ENCODE measurements around the gene GPR137.

The GPR137 gene

GRCh38 chr11:64312947-64313346 is 27.3 kb downstream of the GPR137 start:
- no peak overlapping the region for H3K27ac ChIP-seq (ENCODE audit: low read length, poor library complexity, severe bottlenecking)
- H2BK12ac ChIP-seq (ENCODE audit: low read length in 2 of 2), result no peak overlapping the region
- no peak overlapping the region for H4K8ac ChIP-seq (ENCODE audit: low read length)
- peaks cover 5% of the 10 kb centered on the region for H3K4me1 ChIP-seq (ENCODE audit: control insufficient read depth, insufficient read depth, low read depth, low read length)
- DNase-seq, result no peak
- no peak overlapping the region for H2BK15ac ChIP-seq (ENCODE audit: low read depth, poor library complexity, severe bottlenecking)
- H3K27me3 ChIP-seq (ENCODE audit: control insufficient read depth in 1 of 2, insufficient read depth in 1 of 2, low read length in 2 of 2), result no peaks in the 10 kb centered on the region
- H2BK120ac ChIP-seq (ENCODE audit: low read depth, low read length), result no peak overlapping the region
- H3K14ac ChIP-seq (ENCODE audit: low read length in 2 of 2), result no peak overlapping the region
- peak overlapping the region; percentile 82 for H3K9ac ChIP-seq (ENCODE audit: low read length)
- H3K79me1 ChIP-seq (replicated peaks; ENCODE audit: low read length, poor library complexity, severe bottlenecking), result peaks cover 27% of the 10 kb centered on the region
- H2BK5ac ChIP-seq (ENCODE audit: low read depth, low read length, poor library complexity, severe bottlenecking), result no peak overlapping the region
- H3K9me3 ChIP-seq (ENCODE audit: control insufficient read depth, low read length), result no peaks in the 10 kb centered on the region
- no peak overlapping the region for H4K91ac ChIP-seq (ENCODE audit: low read length)
- 95% methylated on average over 10 of the region's 10 CpGs for WGBS
- peak overlapping the region in 1 of 2 experiments; percentile 76 for H3K4me3 ChIP-seq (ENCODE audit: insufficient read depth in 1 of 2, low read depth in 1 of 2, low read length in 2 of 2)
- no peak overlapping the region for H2AFZ ChIP-seq (ENCODE audit: low read depth, low read length)
- no peak overlapping the region for H3K18ac ChIP-seq (ENCODE audit: low read depth in 1 of 2, low read length in 2 of 2)
- no peak overlapping the region for H3K4me2 ChIP-seq (ENCODE audit: low read length, poor library complexity, severe bottlenecking)
- H2AK5ac ChIP-seq (ENCODE audit: low read length, severe bottlenecking), result no peak overlapping the region
- peaks cover 19 to 37% of the 10 kb centered on the region in 2 experiments for H3K36me3 ChIP-seq (ENCODE audit: control insufficient read depth in 1 of 2, insufficient read depth in 2 of 2, low read depth in 1 of 2, low read length in 2 of 2)
- H3K4ac ChIP-seq (ENCODE audit: low read depth in 1 of 2, low read length in 2 of 2), result no peak overlapping the region
- no peak overlapping the region for H3K23ac ChIP-seq (ENCODE audit: low read length in 2 of 2)

- H3K4me1 ChIP-seq (ENCODE audit: control insufficient read depth, insufficient read depth, low read depth, low read length), result peaks cover 5% of the 10 kb centered on the region
- H3K23ac ChIP-seq (ENCODE audit: low read length in 2 of 2), result no peak overlapping the region
- WGBS, result 92% methylated on average over 15 of the region's 18 CpGs
- no peak overlapping the region for H2BK15ac ChIP-seq (ENCODE audit: low read depth, poor library complexity, severe bottlenecking)
- no peak overlapping the region for H3K27ac ChIP-seq (ENCODE audit: low read length, poor library complexity, severe bottlenecking)
- no peak overlapping the region for H4K8ac ChIP-seq (ENCODE audit: low read length)
- H4K91ac ChIP-seq (ENCODE audit: low read length), result no peak overlapping the region
- H3K18ac ChIP-seq (ENCODE audit: low read depth in 1 of 2, low read length in 2 of 2), result no peak overlapping the region
- peaks cover 19 to 37% of the 10 kb centered on the region in 2 experiments for H3K36me3 ChIP-seq (ENCODE audit: control insufficient read depth in 1 of 2, insufficient read depth in 2 of 2, low read depth in 1 of 2, low read length in 2 of 2)
- no peak overlapping the region for H2AFZ ChIP-seq (ENCODE audit: low read depth, low read length)
- H3K9ac ChIP-seq (ENCODE audit: low read length), result peak overlapping the region; percentile 82
- peaks cover 29% of the 10 kb centered on the region for H3K79me1 ChIP-seq (replicated peaks; ENCODE audit: low read length, poor library complexity, severe bottlenecking)
- H3K9me3 ChIP-seq (ENCODE audit: control insufficient read depth, low read length), result no peaks in the 10 kb centered on the region
- H2AK5ac ChIP-seq (ENCODE audit: low read length, severe bottlenecking), result no peak overlapping the region
- H3K14ac ChIP-seq (ENCODE audit: low read length in 2 of 2), result no peak overlapping the region
- no peak overlapping the region for H3K4me2 ChIP-seq (ENCODE audit: low read length, poor library complexity, severe bottlenecking)
- no peaks in the 10 kb centered on the region for H3K27me3 ChIP-seq (ENCODE audit: control insufficient read depth in 1 of 2, insufficient read depth in 1 of 2, low read length in 2 of 2)
- no peak for DNase-seq
- H2BK12ac ChIP-seq (ENCODE audit: low read length in 2 of 2), result no peak overlapping the region
- peak overlapping the region in 1 of 2 experiments; percentile 76 for H3K4me3 ChIP-seq (ENCODE audit: insufficient read depth in 1 of 2, low read depth in 1 of 2, low read length in 2 of 2)
- no peak overlapping the region for H2BK5ac ChIP-seq (ENCODE audit: low read depth, low read length, poor library complexity, severe bottlenecking)
- no peak overlapping the region for H3K4ac ChIP-seq (ENCODE audit: low read depth in 1 of 2, low read length in 2 of 2)
- no peak overlapping the region for H2BK120ac ChIP-seq (ENCODE audit: low read depth, low read length)
These were observed 28.0 kb downstream of the GPR137 start for GRCh38 chr11:64313491-64314145.

DNA sequence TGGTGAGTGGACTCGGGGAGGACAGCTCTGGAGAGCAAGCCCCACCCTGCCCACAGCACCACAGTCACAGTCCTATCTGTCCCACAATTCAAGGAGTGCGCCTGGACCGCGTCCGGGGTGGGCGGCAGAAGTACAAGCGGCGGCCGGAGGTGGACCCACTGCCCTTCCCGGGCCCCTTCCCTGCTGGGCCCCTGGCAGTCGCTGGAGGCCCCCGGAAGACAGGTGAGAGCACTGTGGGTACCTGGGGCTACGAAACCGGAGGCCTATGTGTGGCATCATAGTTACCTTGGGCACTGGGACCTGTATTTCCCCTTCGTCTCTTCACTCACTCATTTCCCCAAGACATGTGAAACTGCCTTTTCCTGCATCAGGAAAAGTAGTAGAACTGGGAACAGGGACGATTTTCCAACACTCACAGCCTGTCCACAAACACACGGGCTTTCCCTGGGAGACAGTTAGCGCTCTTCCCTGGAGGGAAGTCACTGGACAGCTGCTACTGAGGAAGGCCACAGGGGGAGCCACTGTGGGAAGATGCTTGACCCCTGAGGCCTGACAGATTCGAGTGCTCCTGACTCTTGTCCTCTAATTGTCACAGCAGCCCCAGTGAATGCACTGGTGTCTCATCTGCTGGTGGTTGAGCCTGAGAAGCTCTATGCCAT is 28.6 kb downstream of the GPR137 start:
- Histone ChIP-seq H3K4me1 (ENCODE audit: control insufficient read depth, insufficient read depth, low read depth, low read length) (peaks cover 10% of the 10 kb centered on the region), H3K9ac (ENCODE audit: low read length) (peak overlapping the region; percentile 82), H2BK12ac (ENCODE audit: low read length in 2 of 2) (no peak overlapping the region), H3K79me1 (replicated peaks; ENCODE audit: low read length, poor library complexity, severe bottlenecking) (peaks cover 33% of the 10 kb centered on the region), H3K14ac (ENCODE audit: low read length in 2 of 2) (no peak overlapping the region), H3K4me2 (ENCODE audit: low read length, poor library complexity, severe bottlenecking) (no peak overlapping the region), H3K27me3 (ENCODE audit: control insufficient read depth in 1 of 2, insufficient read depth in 1 of 2, low read length in 2 of 2) (no peaks in the 10 kb centered on the region), H3K18ac (ENCODE audit: low read depth in 1 of 2, low read length in 2 of 2) (no peak overlapping the region), H3K4ac (ENCODE audit: low read depth in 1 of 2, low read length in 2 of 2) (no peak overlapping the region), H2AK5ac (ENCODE audit: low read length, severe bottlenecking) (no peak overlapping the region), H2AFZ (ENCODE audit: low read depth, low read length) (no peak overlapping the region), H3K23ac (ENCODE audit: low read length in 2 of 2) (no peak overlapping the region), H4K91ac (ENCODE audit: low read length) (no peak overlapping the region), H3K36me3 (ENCODE audit: control insufficient read depth in 1 of 2, insufficient read depth in 2 of 2, low read depth in 1 of 2, low read length in 2 of 2) (peaks cover 19 to 37% of the 10 kb centered on the region in 2 experiments), H3K4me3 (ENCODE audit: insufficient read depth in 1 of 2, low read depth in 1 of 2, low read length in 2 of 2) (peak overlapping the region in 1 of 2 experiments; percentile 76), H3K27ac (ENCODE audit: low read length, poor library complexity, severe bottlenecking) (no peak overlapping the region), H3K9me3 (ENCODE audit: control insufficient read depth, low read length) (no peaks in the 10 kb centered on the region), H2BK5ac (ENCODE audit: low read depth, low read length, poor library complexity, severe bottlenecking) (no peak overlapping the region), H2BK15ac (ENCODE audit: low read depth, poor library complexity, severe bottlenecking) (no peak overlapping the region), H2BK120ac (ENCODE audit: low read depth, low read length) (no peak overlapping the region), H4K8ac (ENCODE audit: low read length) (no peak overlapping the region)
- WGBS, result 90% methylated on average over 18 of the region's 19 CpGs
- DNase-seq, result peak; percentile 50

- Histone ChIP-seq H4K91ac (ENCODE audit: low read length) (no peak overlapping the region), H3K4me3 (ENCODE audit: insufficient read depth in 1 of 2, low read depth in 1 of 2, low read length in 2 of 2) (peak overlapping the region in 1 of 2 experiments; percentile 76), H3K4me1 (ENCODE audit: control insufficient read depth, insufficient read depth, low read depth, low read length) (peaks cover 14% of the 10 kb centered on the region), H4K8ac (ENCODE audit: low read length) (no peak overlapping the region), H3K79me1 (replicated peaks; ENCODE audit: low read length, poor library complexity, severe bottlenecking) (peaks cover 35% of the 10 kb centered on the region), H2BK12ac (ENCODE audit: low read length in 2 of 2) (no peak overlapping the region), H3K27ac (ENCODE audit: low read length, poor library complexity, severe bottlenecking) (no peak overlapping the region), H3K36me3 (ENCODE audit: control insufficient read depth in 1 of 2, insufficient read depth in 2 of 2, low read depth in 1 of 2, low read length in 2 of 2) (peaks cover 19 to 37% of the 10 kb centered on the region in 2 experiments), H3K18ac (ENCODE audit: low read depth in 1 of 2, low read length in 2 of 2) (no peak overlapping the region), H3K14ac (ENCODE audit: low read length in 2 of 2) (no peak overlapping the region), H2AK5ac (ENCODE audit: low read length, severe bottlenecking) (no peak overlapping the region), H2BK15ac (ENCODE audit: low read depth, poor library complexity, severe bottlenecking) (no peak overlapping the region), H3K23ac (ENCODE audit: low read length in 2 of 2) (no peak overlapping the region), H3K4me2 (ENCODE audit: low read length, poor library complexity, severe bottlenecking) (no peak overlapping the region), H3K27me3 (ENCODE audit: control insufficient read depth in 1 of 2, insufficient read depth in 1 of 2, low read length in 2 of 2) (no peaks in the 10 kb centered on the region), H2BK120ac (ENCODE audit: low read depth, low read length) (no peak overlapping the region), H2BK5ac (ENCODE audit: low read depth, low read length, poor library complexity, severe bottlenecking) (no peak overlapping the region), H2AFZ (ENCODE audit: low read depth, low read length) (no peak overlapping the region), H3K4ac (ENCODE audit: low read depth in 1 of 2, low read length in 2 of 2) (no peak overlapping the region), H3K9me3 (ENCODE audit: control insufficient read depth, low read length) (no peaks in the 10 kb centered on the region), H3K9ac (ENCODE audit: low read length) (peak overlapping the region; percentile 82)
- DNase-seq, result no peak
- 92% methylated on average over 23 of the region's 24 CpGs for WGBS
These were observed 29.3 kb downstream of the GPR137 start for GRCh38 chr11:64314805-64315561.

Data from mesenchymal stem cell (in vitro differentiated cells and primary cell).